Measurements from ENCODE around the gene MN1.

GRCh38 chr22:27745809-27746208 is 55.7 kb downstream of the MN1 start:
- TF ChIP-seq EZH2phosphoT487 (IDR thresholded peaks at IDR 0.05; ENCODE audit: unreplicated experiment) = no peak
- TF ChIP-seq, protein P1, sequence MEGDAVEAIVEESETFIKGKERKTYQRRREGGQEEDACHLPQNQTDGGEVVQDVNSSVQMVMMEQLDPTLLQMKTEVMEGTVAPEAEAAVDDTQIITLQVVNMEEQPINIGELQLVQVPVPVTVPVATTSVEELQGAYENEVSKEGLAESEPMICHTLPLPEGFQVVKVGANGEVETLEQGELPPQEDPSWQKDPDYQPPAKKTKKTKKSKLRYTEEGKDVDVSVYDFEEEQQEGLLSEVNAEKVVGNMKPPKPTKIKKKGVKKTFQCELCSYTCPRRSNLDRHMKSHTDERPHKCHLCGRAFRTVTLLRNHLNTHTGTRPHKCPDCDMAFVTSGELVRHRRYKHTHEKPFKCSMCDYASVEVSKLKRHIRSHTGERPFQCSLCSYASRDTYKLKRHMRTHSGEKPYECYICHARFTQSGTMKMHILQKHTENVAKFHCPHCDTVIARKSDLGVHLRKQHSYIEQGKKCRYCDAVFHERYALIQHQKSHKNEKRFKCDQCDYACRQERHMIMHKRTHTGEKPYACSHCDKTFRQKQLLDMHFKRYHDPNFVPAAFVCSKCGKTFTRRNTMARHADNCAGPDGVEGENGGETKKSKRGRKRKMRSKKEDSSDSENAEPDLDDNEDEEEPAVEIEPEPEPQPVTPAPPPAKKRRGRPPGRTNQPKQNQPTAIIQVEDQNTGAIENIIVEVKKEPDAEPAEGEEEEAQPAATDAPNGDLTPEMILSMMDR (conservative IDR thresholded peaks at IDR 0.05; ENCODE audit: low read depth in 2 of 2) = no peak
- TF ChIP-seq EZH2 (IDR thresholded peaks at IDR 0.05; ENCODE audit: low read depth, unreplicated experiment) = no peak
- no peak for TF ChIP-seq JUNB (IDR thresholded peaks at IDR 0.05; ENCODE audit: unreplicated experiment)
- no peak for TF ChIP-seq POLR2AphosphoS5 (IDR thresholded peaks at IDR 0.05; ENCODE audit: low read depth)
- TF ChIP-seq ETS1 (IDR thresholded peaks at IDR 0.05) = no peak
- no peak for TF ChIP-seq CREB1 (CRISPR knock-in tag; IDR thresholded peaks at IDR 0.05; ENCODE audit: low read depth)
- TF ChIP-seq, protein P2, sequence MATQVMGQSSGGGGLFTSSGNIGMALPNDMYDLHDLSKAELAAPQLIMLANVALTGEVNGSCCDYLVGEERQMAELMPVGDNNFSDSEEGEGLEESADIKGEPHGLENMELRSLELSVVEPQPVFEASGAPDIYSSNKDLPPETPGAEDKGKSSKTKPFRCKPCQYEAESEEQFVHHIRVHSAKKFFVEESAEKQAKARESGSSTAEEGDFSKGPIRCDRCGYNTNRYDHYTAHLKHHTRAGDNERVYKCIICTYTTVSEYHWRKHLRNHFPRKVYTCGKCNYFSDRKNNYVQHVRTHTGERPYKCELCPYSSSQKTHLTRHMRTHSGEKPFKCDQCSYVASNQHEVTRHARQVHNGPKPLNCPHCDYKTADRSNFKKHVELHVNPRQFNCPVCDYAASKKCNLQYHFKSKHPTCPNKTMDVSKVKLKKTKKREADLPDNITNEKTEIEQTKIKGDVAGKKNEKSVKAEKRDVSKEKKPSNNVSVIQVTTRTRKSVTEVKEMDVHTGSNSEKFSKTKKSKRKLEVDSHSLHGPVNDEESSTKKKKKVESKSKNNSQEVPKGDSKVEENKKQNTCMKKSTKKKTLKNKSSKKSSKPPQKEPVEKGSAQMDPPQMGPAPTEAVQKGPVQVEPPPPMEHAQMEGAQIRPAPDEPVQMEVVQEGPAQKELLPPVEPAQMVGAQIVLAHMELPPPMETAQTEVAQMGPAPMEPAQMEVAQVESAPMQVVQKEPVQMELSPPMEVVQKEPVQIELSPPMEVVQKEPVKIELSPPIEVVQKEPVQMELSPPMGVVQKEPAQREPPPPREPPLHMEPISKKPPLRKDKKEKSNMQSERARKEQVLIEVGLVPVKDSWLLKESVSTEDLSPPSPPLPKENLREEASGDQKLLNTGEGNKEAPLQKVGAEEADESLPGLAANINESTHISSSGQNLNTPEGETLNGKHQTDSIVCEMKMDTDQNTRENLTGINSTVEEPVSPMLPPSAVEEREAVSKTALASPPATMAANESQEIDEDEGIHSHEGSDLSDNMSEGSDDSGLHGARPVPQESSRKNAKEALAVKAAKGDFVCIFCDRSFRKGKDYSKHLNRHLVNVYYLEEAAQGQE (IDR thresholded peaks at IDR 0.05; ENCODE audit: unreplicated experiment) = no peak
- no peak for TF ChIP-seq NANOG (IDR thresholded peaks at IDR 0.05; ENCODE audit: borderline replicate concordance)
- TF ChIP-seq STAT1 (IDR thresholded peaks at IDR 0.05; ENCODE audit: unreplicated experiment) = no peak
- TF ChIP-seq ZNF331 (CRISPR knock-in tag; IDR thresholded peaks at IDR 0.05; ENCODE audit: low read depth) = no peak
- TF ChIP-seq, protein P3, sequence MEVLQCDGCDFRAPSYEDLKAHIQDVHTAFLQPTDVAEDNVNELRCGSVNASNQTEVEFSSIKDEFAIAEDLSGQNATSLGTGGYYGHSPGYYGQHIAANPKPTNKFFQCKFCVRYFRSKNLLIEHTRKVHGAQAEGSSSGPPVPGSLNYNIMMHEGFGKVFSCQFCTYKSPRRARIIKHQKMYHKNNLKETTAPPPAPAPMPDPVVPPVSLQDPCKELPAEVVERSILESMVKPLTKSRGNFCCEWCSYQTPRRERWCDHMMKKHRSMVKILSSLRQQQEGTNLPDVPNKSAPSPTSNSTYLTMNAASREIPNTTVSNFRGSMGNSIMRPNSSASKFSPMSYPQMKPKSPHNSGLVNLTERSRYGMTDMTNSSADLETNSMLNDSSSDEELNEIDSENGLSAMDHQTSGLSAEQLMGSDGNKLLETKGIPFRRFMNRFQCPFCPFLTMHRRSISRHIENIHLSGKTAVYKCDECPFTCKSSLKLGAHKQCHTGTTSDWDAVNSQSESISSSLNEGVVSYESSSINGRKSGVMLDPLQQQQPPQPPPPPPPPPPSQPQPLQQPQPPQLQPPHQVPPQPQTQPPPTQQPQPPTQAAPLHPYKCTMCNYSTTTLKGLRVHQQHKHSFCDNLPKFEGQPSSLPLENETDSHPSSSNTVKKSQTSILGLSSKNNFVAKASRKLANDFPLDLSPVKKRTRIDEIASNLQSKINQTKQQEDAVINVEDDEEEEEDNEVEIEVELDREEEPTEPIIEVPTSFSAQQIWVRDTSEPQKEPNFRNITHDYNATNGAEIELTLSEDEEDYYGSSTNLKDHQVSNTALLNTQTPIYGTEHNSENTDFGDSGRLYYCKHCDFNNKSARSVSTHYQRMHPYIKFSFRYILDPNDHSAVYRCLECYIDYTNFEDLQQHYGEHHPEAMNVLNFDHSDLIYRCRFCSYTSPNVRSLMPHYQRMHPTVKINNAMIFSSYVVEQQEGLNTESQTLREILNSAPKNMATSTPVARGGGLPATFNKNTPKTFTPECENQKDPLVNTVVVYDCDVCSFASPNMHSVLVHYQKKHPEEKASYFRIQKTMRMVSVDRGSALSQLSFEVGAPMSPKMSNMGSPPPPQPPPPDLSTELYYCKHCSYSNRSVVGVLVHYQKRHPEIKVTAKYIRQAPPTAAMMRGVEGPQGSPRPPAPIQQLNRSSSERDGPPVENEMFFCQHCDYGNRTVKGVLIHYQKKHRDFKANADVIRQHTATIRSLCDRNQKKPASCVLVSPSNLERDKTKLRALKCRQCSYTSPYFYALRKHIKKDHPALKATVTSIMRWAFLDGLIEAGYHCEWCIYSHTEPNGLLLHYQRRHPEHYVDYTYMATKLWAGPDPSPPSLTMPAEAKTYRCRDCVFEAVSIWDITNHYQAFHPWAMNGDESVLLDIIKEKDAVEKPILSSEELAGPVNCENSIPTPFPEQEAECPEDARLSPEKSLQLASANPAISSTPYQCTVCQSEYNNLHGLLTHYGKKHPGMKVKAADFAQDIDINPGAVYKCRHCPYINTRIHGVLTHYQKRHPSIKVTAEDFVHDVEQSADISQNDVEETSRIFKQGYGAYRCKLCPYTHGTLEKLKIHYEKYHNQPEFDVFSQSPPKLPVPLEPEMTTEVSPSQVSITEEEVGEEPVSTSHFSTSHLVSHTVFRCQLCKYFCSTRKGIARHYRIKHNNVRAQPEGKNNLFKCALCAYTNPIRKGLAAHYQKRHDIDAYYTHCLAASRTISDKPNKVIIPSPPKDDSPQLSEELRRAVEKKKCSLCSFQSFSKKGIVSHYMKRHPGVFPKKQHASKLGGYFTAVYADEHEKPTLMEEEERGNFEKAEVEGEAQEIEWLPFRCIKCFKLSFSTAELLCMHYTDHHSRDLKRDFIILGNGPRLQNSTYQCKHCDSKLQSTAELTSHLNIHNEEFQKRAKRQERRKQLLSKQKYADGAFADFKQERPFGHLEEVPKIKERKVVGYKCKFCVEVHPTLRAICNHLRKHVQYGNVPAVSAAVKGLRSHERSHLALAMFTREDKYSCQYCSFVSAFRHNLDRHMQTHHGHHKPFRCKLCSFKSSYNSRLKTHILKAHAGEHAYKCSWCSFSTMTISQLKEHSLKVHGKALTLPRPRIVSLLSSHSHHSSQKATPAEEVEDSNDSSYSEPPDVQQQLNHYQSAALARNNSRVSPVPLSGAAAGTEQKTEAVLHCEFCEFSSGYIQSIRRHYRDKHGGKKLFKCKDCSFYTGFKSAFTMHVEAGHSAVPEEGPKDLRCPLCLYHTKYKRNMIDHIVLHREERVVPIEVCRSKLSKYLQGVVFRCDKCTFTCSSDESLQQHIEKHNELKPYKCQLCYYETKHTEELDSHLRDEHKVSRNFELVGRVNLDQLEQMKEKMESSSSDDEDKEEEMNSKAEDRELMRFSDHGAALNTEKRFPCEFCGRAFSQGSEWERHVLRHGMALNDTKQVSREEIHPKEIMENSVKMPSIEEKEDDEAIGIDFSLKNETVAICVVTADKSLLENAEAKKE (CRISPR knock-in tag; IDR thresholded peaks at IDR 0.05) = no peak
